ENCODE data around the gene SPG21. TPM values are rescaled to one million over a fixed set of nuclear protein-coding genes. Genes with fewer than 3 reads are reported as not detected.

The SPG21 gene
- total RNA-seq, 2 donors from 2014 or later: 64.7 to 93.1 TPM

- ATAC-seq (ENCODE audit: insufficient number of reproducible peaks, low FRiP score, low read depth): no peak
- no peaks in the 10 kb centered on the region for H3K9me3 ChIP-seq
- TF ChIP-seq CTCF (IDR thresholded peaks at IDR 0.05): no peak
- peaks cover 8% of the 10 kb centered on the region for H3K36me3 ChIP-seq
- no peaks in the 10 kb centered on the region for H3K27me3 ChIP-seq (replicated peaks; ENCODE audit: insufficient read depth)
- no peak overlapping the region for H3K27ac ChIP-seq
- H3K4me3 ChIP-seq: no peak overlapping the region
- H3K4me1 ChIP-seq (ENCODE audit: control insufficient read depth in 1 of 2, low read depth in 2 of 2): no peaks in the 10 kb centered on the region
- no peak for DNase-seq (ENCODE audit: low spot score)
Observed at GRCh38 chr15:65008983-65009382, 19.3 kb upstream of the SPG21 start.

- Histone ChIP-seq H3K4me3 (no peak overlapping the region), H3K27ac (no peak overlapping the region), H3K36me3 (peaks cover 3% of the 10 kb centered on the region), H3K4me1 (ENCODE audit: control insufficient read depth in 1 of 2, low read depth in 2 of 2) (no peaks in the 10 kb centered on the region), H3K27me3 (replicated peaks; ENCODE audit: insufficient read depth) (no peaks in the 10 kb centered on the region), H3K9me3 (no peaks in the 10 kb centered on the region)
- ATAC-seq (ENCODE audit: insufficient number of reproducible peaks, low FRiP score, low read depth): no peak
- no peak for DNase-seq (ENCODE audit: low spot score)
- no peak for TF ChIP-seq CTCF (IDR thresholded peaks at IDR 0.05)
Observed at GRCh38 chr15:65006876-65007275, 17.2 kb upstream of the SPG21 start.

GRCh38 chr15:65004993-65005392 lies 15.3 kb upstream of the SPG21 start:
- TF ChIP-seq CTCF (IDR thresholded peaks at IDR 0.05): no peak
- Histone ChIP-seq H3K4me1 (ENCODE audit: control insufficient read depth in 1 of 2, low read depth in 2 of 2) (no peaks in the 10 kb centered on the region), H3K9me3 (no peaks in the 10 kb centered on the region), H3K4me3 (no peak overlapping the region), H3K36me3 (peaks cover 3% of the 10 kb centered on the region), H3K27me3 (replicated peaks; ENCODE audit: insufficient read depth) (no peaks in the 10 kb centered on the region), H3K27ac (no peak overlapping the region)
- ATAC-seq (ENCODE audit: insufficient number of reproducible peaks, low FRiP score, low read depth) (no peak), DNase-seq (ENCODE audit: low spot score) (no peak)

GRCh38 chr15:64997745-64998375 lies 8.1 kb upstream of the SPG21 start:
- no peaks in the 10 kb centered on the region for H3K27me3 ChIP-seq (replicated peaks; ENCODE audit: insufficient read depth)
- no peaks in the 10 kb centered on the region for H3K36me3 ChIP-seq
- ATAC-seq (ENCODE audit: insufficient number of reproducible peaks, low FRiP score, low read depth) (no peak), DNase-seq (ENCODE audit: low spot score) (no peak)
- no peaks in the 10 kb centered on the region for H3K9me3 ChIP-seq
- no peak for TF ChIP-seq CTCF (IDR thresholded peaks at IDR 0.05)
- no peak overlapping the region for H3K4me3 ChIP-seq
- H3K27ac ChIP-seq: no peak overlapping the region
- no peaks in the 10 kb centered on the region for H3K4me1 ChIP-seq (ENCODE audit: control insufficient read depth in 1 of 2, low read depth in 2 of 2)

- H3K27me3 ChIP-seq (replicated peaks; ENCODE audit: insufficient read depth): no peaks in the 10 kb centered on the region
- H3K9me3 ChIP-seq: no peaks in the 10 kb centered on the region
- H3K4me3 ChIP-seq: no peak overlapping the region
- DNase-seq (ENCODE audit: low spot score) (no peak), ATAC-seq (ENCODE audit: insufficient number of reproducible peaks, low FRiP score, low read depth) (no peak)
- no peaks in the 10 kb centered on the region for H3K36me3 ChIP-seq
- no peak overlapping the region for H3K27ac ChIP-seq
- no peak for TF ChIP-seq CTCF (IDR thresholded peaks at IDR 0.05)
- H3K4me1 ChIP-seq (ENCODE audit: control insufficient read depth in 1 of 2, low read depth in 2 of 2): no peaks in the 10 kb centered on the region
Observed at GRCh38 chr15:64997066-64997465, 7.4 kb upstream of the SPG21 start.

Measured in thoracic aorta (tissue), 2 donors.